ENCODE measurements around the gene C6orf89. TPM values are rescaled to one million over a fixed set of nuclear protein-coding genes. Genes with fewer than 3 reads are reported as not detected.

Gene C6orf89
- total RNA-seq, 1 experiment from 2014 or later = 38.7 TPM

GRCh38 chr6:36852481-36853147 is 33.1 kb upstream of the C6orf89 start:
- DNase-seq (ENCODE audit: low read depth) = peak; percentile 43

DNA sequence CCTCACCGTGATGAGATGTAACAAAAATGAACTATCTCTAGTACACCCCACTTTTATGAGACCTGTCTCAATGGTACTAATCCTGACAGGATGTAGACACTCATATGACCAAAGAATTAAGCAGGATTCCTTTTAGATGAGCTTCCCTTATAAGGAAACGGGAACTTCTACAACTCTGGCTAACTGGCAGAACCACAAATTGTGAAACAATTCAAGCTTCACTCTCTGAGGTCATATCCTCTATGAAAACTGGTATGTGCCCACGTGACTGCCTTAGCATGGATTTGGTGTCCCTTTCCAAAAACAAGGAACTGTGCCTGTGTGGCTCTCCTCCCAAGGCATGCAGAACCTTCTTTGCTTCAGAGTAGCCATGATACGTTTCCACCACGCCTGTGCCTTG is 32.4 kb upstream of the C6orf89 start:
- DNase-seq (ENCODE audit: low read depth) = peak; percentile 39

DNA sequence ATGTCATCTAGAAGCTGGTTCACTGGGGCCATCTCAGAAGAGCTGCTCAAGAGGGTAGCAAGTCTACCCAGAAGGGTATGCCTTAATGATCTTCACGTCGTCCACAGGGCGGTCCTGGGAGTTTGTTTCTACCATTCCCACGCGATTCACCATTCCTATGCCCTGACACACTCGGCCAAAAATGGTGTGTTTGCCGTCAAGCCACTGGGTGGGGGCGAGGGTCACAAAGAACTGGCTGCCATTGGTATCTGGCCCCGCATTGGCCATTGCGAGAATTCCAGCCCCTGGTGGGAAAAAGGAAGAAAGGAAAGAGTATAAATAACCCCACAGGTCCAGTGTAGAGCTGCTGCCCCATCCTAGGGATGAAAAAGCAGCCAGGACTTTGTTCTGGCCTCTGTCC is 30.0 kb upstream of the C6orf89 start:
- DNase-seq (ENCODE audit: low read depth) = no peak

DNA sequence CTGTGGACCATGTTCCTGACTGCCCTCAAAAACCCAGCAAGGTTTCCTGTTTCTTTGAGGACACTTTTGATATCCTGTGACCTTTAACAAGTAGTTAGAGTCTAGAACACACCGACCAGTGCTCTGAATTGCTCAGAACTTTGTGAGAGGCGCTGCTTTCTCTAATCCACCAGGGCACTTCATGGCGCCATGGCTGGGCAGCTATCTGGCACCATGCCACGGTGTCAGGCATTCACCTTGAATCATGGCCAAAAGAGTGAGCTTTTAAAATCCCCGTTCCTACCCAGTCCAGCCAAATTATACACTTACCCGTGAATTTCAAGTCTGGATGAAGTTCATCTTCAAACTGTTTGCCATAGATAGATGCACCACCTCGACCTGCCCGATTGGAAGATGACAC is 29.5 kb upstream of the C6orf89 start:
- DNase-seq (ENCODE audit: low read depth) = no peak

DNA sequence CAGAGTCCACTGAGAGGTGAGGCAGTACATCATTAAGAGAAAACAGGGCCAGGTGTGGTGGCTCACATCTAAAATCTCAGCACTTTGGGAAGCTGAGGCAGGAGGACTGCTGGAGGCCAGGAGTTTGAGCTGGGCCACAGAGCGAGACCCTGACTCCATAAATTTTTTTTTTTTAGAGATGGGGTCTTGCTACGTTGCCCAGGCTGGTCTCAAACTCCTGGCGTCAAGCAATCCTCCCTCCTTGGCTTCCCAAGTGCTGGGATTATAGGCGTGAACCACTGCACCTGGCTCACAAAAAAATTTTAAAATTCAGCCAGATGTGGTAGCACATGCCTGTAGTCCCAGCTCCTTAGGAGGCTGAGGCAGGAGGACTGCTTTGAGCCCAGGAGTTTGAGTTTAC is 28.4 kb upstream of the C6orf89 start:
- DNase-seq (ENCODE audit: low read depth) = no peak

DNA sequence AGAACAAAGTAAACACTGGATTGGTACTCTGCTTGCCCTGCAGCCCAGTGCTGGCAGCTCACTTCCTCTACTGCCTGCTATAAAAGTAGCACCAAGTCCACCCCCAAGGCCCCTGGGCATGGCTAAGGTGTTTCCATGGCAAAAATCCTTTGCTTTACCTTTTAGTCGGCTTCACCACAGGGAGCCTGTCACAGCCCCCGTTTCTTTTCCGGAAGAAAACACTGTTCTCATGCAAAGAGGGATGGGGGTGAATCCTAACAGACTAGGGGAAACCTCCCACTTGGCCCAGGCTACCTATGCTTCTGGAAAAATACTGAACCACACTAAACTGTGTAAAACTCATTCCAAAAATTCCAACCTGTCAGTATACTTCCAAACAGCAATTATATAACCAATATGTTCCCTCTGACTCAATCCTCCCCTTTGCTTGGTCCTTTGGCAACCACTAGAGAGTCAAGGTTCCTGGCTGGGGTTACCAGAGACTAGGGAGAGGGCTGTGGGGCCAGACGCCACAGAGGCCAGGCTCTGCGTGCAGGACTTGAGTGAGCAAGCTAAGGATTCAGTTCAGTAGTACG is 27.3 kb upstream of the C6orf89 start:
- DNase-seq (ENCODE audit: low read depth) = no peak

- DNase-seq (ENCODE audit: low read depth) = no peak
These were observed 25.6 kb upstream of the C6orf89 start for GRCh38 chr6:36860126-36860525.

DNA sequence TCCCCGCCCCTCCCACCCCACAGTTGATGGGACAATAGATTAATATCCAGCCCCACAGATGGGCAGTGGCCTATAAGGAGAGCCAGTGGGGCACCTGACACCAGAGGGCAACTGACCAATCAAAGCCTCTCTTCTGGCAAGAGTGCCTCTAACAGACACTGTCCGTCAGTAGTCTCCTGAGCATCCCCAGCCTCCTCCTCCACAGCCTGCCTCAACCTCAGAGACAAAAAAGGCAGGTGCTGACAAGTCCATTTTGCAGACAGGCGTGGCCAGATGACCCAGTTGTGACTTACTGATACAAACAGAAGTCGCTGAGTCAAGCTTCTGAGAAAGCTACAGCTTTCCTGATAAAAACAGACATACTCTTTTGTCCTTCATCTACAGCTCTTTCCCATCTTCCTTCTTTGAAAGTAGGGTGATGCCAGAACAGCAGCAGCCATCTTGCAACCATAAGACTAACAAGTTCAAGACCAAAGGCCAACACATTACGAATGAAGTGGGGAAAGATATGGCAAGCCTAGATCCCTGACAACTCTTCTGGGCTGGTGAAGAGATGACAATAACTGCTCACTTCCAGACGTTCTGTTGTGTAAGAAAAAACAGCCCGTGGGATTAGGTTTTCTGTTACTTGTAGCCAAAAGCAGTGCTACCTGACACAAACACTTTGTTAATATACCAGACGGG is 23.4 kb upstream of the C6orf89 start:
- no peak for DNase-seq (ENCODE audit: low read depth)

GRCh38 chr6:36862848-36863382 is 22.8 kb upstream of the C6orf89 start:
- no peak for DNase-seq (ENCODE audit: low read depth)

- no peak for DNase-seq (ENCODE audit: low read depth)
These were observed 21.8 kb upstream of the C6orf89 start for GRCh38 chr6:36863670-36864540.

DNA sequence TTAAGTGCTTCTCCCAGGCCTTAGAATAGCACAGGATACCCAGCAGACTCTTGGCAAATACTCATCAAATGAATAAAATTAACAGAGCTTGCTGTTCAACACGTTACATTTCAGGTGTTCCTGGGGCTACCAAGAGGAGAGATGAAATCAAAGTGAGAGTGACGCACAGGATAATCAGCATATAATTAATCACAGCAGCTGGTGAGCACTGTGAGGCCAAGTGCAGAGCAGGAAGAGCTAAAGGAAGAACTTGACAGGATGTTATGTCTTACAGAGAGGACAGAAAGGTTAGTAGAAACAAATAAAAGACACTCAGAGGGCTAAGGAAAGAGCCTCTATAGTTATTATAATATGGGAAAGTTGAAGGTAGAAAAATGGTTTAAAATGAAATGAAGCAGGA is 19.9 kb upstream of the C6orf89 start:
- DNase-seq (ENCODE audit: low read depth) = no peak

- no peak for DNase-seq (ENCODE audit: low read depth)
These were observed 18.1 kb upstream of the C6orf89 start for GRCh38 chr6:36867471-36868224.

DNA sequence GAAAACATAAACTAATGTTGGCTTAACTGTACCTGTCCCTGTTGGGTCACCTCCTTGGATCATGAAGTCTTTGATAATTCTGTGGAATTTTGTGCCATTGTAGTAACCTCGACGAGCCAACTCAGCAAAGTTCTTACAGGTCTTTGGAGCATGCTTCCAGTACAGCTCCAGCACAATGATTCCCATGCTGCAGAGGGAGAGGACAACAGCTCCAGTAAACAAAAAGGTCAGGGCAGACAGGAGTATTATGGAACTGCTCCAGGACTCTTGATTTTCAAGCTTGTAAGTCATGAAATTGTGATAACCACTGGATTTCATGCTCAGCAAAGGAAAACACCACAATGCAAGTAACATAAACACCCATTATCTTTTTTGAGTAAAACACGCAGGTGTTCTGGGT is 14.1 kb upstream of the C6orf89 start:
- DNase-seq (ENCODE audit: low read depth) = no peak

GRCh38 chr6:36873115-36873514 is 12.6 kb upstream of the C6orf89 start:
- no peak for DNase-seq (ENCODE audit: low read depth)

- peak; percentile 29 for DNase-seq (ENCODE audit: low read depth)
These were observed 11.9 kb upstream of the C6orf89 start for GRCh38 chr6:36873612-36874442.

DNA sequence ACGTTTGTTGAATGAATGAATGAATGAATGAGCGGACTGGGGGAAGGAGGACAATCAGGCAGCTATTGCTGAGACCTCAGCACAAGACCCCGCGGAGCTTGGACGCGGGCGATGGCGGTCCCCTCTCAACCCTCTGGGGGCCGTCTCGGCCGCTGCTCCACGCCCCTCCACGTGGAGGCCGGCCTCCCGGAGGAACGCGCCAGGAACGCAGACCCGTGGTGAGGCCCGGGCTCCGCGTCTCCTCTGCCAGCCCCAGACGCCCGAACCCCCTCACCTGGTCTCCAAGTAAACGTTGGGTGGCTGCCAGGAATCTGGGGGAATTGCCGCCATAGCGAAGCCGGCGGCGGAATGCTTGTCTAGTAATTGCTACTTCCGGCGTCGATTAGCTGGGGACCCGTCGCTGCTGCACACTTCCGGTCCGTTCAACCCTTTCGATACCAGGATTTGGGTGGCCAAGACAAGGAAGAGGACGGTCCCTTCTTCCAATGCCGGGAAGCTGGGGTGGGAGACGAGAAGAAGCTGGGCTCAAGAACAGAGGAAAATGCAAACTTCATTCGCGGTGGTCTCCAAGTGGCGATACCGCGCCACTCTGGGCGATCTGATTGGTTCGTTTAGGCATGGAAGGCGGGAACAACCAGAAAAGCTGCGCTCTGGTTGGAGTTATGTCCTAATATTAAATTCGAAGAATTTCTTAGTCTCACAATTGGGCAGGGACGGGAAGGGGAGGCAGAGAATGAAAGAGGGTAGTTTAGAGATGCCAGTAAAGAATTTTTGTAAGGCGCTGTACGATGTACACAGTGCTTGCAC is 11.1 kb upstream of the C6orf89 start, which contains the start of gene PPIL1:
TSS of gene PPIL1 (minus strand) at position 361 of the 807 bp plus-strand sequence. CDS start at position 330, 31 bp downstream.
- DNase-seq (ENCODE audit: low read depth) = peak; percentile 94

- no peak for DNase-seq (ENCODE audit: low read depth)
These were observed 10.5 kb upstream of the C6orf89 start for GRCh38 chr6:36875250-36875633.

DNA sequence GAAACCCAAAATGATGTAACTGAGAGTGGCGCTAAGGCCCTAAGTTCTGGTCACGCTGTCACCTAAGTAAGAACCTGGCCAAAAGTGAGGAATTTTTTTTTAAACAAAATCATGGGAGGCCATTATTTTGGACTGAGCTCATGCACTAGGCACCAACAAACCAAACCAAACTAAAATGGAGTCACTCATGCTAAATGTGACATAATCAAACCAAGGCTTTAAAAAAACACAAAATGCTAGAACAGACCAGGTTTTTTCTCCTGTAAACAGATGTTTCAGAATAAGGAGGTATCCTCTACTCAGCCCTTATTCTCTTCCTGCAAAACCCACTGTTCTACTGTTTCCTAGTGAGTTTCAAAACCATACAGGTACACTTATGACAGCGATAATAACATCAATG is 1.1 kb upstream of the C6orf89 start:
- no peak for DNase-seq (ENCODE audit: low read depth)

DNA sequence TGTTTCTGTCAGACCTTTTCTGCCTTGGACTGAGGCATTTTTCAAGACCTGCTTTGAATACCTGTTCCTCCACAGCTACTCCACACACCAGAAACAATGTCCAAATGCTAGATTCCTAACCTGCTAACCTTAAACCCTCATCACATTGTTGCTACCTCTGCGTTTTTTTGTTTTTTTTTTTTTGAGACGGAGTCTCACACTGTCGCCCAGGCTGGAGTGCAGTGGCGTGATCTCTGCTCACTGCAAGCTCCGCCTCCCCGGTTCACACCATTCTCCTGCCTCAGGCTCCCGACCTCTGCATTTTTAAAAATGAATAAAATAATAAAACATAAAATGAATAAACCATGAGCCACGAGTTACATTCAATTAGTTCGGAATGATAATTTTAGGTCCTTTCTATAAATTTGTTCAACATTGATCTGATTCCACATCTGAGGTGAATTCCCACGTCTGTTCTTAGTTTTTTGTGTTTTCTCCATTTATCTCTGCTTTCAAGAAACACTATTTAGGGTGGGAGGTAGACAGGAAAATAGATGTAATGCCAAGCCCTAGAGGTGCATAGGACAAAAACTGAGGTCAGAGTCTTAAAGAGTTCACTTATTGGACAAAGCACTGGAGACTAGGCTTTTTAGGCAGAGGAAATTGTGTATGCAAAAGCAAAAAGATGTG is 1.3 kb downstream of the C6orf89 start:
- no peak for DNase-seq (ENCODE audit: low read depth)
